ENCODE data around the gene CIITA.
A peak's percentile ranks its signal among the peaks of the same experiment; 100 is the strongest.
"Not testable (repeated sequence)": the region's sequence is repeated elsewhere in the genome, so short reads cannot be mapped to it uniquely, and the experiment has no call there.

Gene CIITA, protein sequence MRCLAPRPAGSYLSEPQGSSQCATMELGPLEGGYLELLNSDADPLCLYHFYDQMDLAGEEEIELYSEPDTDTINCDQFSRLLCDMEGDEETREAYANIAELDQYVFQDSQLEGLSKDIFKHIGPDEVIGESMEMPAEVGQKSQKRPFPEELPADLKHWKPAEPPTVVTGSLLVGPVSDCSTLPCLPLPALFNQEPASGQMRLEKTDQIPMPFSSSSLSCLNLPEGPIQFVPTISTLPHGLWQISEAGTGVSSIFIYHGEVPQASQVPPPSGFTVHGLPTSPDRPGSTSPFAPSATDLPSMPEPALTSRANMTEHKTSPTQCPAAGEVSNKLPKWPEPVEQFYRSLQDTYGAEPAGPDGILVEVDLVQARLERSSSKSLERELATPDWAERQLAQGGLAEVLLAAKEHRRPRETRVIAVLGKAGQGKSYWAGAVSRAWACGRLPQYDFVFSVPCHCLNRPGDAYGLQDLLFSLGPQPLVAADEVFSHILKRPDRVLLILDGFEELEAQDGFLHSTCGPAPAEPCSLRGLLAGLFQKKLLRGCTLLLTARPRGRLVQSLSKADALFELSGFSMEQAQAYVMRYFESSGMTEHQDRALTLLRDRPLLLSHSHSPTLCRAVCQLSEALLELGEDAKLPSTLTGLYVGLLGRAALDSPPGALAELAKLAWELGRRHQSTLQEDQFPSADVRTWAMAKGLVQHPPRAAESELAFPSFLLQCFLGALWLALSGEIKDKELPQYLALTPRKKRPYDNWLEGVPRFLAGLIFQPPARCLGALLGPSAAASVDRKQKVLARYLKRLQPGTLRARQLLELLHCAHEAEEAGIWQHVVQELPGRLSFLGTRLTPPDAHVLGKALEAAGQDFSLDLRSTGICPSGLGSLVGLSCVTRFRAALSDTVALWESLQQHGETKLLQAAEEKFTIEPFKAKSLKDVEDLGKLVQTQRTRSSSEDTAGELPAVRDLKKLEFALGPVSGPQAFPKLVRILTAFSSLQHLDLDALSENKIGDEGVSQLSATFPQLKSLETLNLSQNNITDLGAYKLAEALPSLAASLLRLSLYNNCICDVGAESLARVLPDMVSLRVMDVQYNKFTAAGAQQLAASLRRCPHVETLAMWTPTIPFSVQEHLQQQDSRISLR

DNA sequence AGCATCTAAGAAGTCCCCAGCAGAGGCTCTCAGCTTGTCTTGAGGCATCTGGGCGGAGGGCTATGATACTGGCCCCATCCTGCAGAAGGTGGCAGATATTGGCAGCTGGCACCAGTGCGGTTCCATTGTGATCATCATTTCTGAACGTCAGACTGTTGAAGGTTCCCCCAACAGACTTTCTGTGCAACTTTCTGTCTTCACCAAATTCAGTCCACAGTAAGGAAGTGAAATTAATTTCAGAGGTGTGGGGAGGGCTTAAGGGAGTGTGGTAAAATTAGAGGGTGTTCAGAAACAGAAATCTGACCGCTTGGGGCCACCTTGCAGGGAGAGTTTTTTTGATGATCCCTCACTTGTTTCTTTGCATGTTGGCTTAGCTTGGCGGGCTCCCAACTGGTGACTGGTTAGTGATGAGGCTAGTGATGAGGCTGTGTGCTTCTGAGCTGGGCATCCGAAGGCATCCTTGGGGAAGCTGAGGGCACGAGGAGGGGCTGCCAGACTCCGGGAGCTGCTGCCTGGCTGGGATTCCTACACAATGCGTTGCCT, at the start of gene CIITA:
Gene CIITA (plus strand): TSS at position 404 of the 543 bp plus-strand sequence. CDS start 129 bp downstream, at position 533.
- Mint-ChIP-seq H3K27ac (peak within 1 kb of the TSS; percentile 76), H3K4me3 (peak within 1 kb of the TSS; percentile 84), H3K4me1 (ENCODE audit: low read depth) (peaks cover 78% of the 10 kb centered on the region), H3K27me3 (peaks cover 79% of the 10 kb centered on the region), H3K9me3 (no peaks in the 10 kb centered on the region), H3K36me3 (ENCODE audit: low read depth) (no peaks in the 10 kb centered on the region)

DNA sequence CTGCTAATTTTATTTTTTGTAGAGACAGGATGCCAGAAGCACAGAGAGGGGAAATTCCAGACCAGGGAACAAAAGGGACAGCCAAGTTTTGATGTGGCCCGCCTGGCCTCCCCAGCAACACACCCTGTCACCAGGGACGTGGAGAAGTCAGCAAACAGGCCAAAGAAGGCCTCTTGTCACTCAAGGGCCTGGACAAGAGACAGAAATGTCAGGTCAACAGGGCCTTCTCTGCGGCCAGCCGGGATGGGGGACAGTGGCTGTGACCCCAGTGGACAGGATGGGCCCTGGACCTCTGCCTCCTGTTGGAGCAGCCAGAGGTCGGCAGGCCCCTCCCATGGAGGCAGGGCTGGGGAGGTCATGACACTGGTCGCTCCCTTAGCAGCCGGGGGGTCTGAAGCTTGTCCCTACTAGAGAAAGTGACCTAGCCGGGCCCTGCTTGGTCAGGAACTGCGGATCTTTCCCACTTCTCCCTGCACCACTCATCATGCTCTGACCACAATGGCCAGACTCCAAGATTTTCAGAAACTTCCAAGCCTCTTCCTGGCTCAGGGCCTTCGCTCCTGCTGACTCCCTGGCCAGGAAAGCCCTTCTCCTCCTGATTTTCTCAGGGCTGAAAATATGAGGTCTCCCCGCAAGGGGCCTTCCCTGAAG, 49.2 kb upstream of the CIITA start:
- no peak overlapping the region for H3K4me3 Mint-ChIP-seq
- H3K27ac Mint-ChIP-seq: no peak overlapping the region
- H3K27me3 Mint-ChIP-seq: peaks cover 3% of the 10 kb centered on the region
- peaks cover 3% of the 10 kb centered on the region for H3K4me1 Mint-ChIP-seq (ENCODE audit: low read depth)
- H3K36me3 Mint-ChIP-seq (ENCODE audit: low read depth): no peaks in the 10 kb centered on the region
- no peaks in the 10 kb centered on the region for H3K9me3 Mint-ChIP-seq

DNA sequence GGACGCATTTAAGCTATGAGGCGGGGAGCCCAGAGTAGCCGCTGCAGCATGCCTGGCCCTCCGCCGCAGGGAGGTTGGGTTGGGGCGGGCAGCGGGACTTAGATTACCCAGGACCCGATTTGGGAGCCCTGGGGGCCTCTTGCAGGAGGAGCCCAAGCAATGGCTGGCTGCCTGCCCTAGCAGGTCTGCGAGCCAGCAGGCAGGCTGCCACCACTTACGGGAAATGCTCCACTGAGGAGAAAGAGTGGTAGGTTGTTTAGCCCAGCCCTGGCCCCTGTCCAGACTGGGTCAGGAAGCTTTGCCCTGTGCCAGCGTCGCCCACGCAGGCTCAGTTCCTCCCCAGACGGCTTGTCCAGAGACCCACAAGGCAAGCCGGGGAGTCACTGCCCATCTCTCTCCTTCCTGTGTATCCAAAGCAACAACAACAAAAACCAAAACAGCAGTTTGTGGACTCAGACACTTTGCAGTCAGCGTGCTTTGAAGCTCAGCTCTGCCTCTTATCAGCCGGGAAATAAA, 48.1 kb upstream of the CIITA start:
- Mint-ChIP-seq H3K27me3 (peaks cover 3% of the 10 kb centered on the region), H3K4me3 (no peak overlapping the region), H3K36me3 (ENCODE audit: low read depth) (no peaks in the 10 kb centered on the region), H3K27ac (no peak overlapping the region), H3K4me1 (ENCODE audit: low read depth) (peaks cover 3% of the 10 kb centered on the region), H3K9me3 (no peaks in the 10 kb centered on the region)

DNA sequence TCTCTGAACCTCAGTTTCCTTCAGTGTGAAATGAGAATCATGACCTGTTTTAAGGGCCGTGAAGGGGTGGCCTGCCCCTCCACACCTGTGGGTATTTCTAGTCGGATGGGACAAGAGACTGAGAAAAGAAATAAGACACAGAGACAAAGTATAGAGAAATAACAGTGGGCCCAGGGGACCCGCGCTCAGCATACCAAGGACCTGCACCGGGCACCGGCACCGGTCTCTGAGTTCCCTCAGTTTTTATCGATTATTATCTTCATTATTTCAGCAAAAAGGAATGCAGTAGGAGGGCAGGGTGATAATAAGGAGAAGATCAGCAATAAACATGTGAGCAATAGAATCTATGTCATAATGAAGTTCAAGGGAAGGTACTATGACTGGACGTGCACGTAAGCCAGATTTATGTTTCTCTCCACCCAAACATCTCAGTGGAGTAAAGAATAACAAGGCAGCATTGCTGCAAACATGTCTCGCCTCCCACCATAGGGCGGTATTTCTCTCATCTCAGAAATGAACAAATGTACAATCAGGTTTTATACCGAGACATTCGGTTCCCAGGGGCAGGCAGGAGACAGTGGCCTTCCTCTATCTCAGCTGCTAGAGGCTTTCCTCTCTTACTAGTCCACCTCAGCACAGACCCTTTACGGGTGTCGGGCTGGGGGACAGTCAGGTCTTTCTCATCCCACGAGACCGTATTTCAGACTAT, 47.5 kb upstream of the CIITA start:
- not testable (repeated sequence) for H3K27ac Mint-ChIP-seq; H3K4me3 Mint-ChIP-seq; H3K36me3 Mint-ChIP-seq (ENCODE audit: low read depth); H3K4me1 Mint-ChIP-seq (ENCODE audit: low read depth); H3K9me3 Mint-ChIP-seq; H3K27me3 Mint-ChIP-seq

DNA sequence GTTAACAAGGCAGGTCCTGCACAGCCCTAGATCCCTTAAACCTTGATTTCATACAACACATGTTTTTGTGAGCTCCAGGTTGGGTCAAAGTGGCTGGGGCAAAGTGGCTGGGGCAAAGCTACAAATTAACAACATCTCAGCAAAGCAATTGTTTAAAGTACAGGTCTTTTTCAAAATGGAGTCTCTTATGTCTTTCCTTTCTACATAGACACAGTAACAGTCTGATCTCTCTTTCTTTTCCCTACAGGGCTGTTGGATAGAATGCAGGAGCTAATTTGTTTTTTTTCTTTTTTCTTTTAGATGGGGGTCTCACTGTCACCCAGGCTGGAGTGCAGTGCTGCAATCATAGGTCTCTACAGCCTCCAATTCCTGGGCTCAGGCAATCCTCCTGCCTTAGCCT, 46.8 kb upstream of the CIITA start:
- H3K27ac Mint-ChIP-seq: not testable (repeated sequence)

DNA sequence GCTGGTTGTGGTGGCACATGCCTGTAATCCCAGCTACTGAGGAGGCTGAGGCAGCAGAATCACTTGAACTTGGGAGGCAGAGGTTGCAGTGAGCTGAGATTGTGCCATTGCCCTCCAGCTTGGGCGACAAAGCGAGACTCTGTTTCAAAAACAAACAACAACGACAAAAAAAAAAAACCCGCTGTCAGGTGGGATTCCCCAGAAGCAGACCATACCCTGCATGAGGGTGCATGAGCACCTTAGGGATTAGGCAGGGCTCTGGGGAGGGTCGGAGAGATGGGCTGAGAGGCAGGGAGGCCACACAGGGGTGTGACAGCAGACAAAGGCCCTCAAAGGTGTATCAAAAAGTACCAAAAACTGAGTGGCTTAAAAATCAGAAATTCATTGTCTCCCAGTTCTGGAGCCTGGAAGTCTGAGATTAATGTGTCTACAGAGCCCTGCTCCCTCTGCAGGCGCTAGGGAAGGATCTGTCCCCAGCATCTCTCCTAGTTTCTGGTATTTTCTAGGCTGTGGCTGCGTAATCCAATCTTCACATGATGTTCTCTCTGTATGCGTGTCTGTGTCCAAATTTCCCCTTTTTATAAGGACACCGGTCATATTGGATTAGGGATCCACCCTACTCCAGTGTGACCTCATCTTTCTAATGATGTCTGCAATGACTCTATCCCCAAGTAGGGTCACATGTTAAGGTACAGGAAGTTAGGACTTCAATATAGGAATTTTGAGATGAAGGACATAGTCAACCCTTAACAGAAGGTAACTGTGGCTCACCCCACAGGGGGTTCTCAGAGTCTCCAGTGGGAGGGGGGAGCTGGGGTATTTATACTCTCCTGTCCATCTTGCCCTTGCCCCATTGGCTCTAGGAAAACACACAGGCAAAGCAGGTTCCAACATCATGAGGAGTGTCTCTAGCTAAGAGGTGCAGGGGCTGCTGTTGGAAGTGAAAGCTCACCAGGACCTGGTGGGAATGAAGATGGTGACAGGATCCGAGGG, 44.8 kb upstream of the CIITA start:
- Mint-ChIP-seq H3K27me3 (peaks cover 9% of the 10 kb centered on the region), H3K27ac (no peak overlapping the region), H3K4me1 (ENCODE audit: low read depth) (peaks cover 19% of the 10 kb centered on the region), H3K36me3 (ENCODE audit: low read depth) (no peaks in the 10 kb centered on the region), H3K9me3 (no peaks in the 10 kb centered on the region), H3K4me3 (no peak overlapping the region)

More for the DNA sequence above, 46.8 kb upstream of the CIITA start:
- H3K36me3 Mint-ChIP-seq (ENCODE audit: low read depth); H3K4me1 Mint-ChIP-seq (ENCODE audit: low read depth); H3K9me3 Mint-ChIP-seq; H3K4me3 Mint-ChIP-seq; H3K27me3 Mint-ChIP-seq: not testable (repeated sequence)

DNA sequence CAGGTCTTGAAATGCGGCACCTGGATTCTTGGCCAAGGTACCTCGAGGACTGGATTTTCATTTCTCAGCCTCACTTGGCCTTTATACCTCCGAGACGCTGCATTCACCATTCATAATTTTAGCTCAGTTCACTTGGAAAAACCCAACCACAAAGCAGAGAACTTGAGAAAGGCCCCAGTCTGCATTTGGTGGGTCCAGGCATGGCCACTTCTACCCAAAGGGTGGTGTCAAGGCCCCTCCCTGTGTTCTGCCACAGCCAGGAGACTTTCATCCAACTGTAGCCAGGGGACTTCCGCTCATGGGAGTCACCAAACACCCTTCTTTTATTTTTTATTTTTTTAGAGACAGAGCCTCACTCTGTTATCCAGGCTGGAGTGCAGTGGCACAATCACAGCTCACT, 43.7 kb upstream of the CIITA start:
- no peaks in the 10 kb centered on the region for H3K36me3 Mint-ChIP-seq (ENCODE audit: low read depth)
- peaks cover 9% of the 10 kb centered on the region for H3K27me3 Mint-ChIP-seq
- H3K9me3 Mint-ChIP-seq: no peaks in the 10 kb centered on the region
- no peak overlapping the region for H3K4me3 Mint-ChIP-seq
- no peak overlapping the region for H3K27ac Mint-ChIP-seq
- H3K4me1 Mint-ChIP-seq (ENCODE audit: low read depth): peaks cover 19% of the 10 kb centered on the region

DNA sequence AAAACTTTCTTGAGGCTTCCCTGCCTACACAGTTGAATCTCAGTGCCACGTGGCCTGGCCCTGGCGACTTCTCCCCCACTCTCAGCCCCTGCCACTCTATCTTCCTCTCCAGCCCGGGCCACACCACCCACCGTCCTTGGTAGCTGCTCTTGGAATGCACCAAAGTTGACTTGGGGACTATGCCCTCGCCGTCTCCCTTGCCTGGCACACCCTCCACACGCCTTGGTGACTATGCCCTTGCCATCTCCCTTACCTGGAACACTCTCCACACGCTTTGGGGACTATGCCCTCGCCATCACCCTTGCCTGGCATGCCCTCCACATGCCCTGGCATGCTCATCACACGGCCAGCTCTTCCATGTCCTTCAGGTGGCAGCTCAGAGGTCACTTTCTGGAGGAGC, 42.9 kb upstream of the CIITA start:
- Mint-ChIP-seq H3K27ac (peak overlapping the region; percentile 42), H3K4me3 (no peak overlapping the region), H3K27me3 (peaks cover 9% of the 10 kb centered on the region), H3K36me3 (ENCODE audit: low read depth) (no peaks in the 10 kb centered on the region), H3K4me1 (ENCODE audit: low read depth) (peaks cover 17% of the 10 kb centered on the region), H3K9me3 (no peaks in the 10 kb centered on the region)

DNA sequence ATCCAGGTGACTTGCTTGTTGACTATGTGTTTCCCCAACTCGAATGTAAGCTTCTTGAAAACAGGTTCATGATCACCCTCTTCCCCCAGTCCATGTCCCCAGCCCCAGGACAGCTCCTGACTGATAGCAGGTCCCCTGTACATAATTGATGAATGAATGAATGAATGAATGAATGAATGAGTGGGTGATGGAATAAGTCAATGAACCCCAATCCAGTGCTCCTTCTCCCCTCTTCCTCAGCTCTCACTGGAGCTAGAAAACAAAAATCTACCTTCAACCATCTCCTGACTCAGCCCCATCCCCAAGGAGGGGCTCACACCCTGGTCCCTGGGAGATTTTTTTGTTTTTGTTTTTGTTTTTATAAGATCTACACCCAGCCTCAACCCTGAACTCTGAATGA, 42.2 kb upstream of the CIITA start:
- Mint-ChIP-seq H3K27me3 (peaks cover 6% of the 10 kb centered on the region), H3K9me3 (no peaks in the 10 kb centered on the region), H3K27ac (no peak overlapping the region), H3K4me1 (ENCODE audit: low read depth) (peaks cover 17% of the 10 kb centered on the region), H3K4me3 (no peak overlapping the region), H3K36me3 (ENCODE audit: low read depth) (no peaks in the 10 kb centered on the region)

DNA sequence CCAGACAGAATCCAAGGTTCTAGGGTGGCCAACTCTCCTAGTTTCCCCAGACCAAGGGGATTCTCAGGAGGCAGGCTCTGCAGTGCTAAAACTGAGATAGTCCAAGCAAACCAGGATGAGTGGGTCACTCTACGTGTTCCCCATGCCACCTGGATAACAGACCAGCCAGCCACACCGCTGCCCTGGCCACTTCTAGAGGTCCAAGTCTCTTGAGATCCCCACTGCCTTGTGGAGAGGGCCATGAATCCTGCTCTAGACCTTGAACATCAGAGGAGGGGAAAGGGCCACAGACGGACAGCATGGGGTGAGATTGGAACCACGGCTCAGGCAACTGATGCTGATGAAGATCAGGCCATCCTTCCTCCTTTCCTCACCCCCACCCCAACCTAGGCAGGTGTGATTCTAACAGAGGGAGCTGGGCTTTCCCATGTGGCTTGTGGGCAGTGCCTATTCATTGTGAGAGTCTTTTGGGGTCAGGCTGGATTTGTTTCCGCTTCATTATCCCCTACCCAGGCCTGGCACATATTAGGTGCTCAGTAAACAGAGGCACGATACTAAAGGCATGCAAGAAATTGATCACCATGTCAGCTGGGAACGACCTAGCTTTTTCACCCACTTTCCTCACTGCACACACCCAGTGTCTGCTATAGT, 41.6 kb upstream of the CIITA start:
- no peak overlapping the region for H3K27ac Mint-ChIP-seq
- no peak overlapping the region for H3K4me3 Mint-ChIP-seq

DNA sequence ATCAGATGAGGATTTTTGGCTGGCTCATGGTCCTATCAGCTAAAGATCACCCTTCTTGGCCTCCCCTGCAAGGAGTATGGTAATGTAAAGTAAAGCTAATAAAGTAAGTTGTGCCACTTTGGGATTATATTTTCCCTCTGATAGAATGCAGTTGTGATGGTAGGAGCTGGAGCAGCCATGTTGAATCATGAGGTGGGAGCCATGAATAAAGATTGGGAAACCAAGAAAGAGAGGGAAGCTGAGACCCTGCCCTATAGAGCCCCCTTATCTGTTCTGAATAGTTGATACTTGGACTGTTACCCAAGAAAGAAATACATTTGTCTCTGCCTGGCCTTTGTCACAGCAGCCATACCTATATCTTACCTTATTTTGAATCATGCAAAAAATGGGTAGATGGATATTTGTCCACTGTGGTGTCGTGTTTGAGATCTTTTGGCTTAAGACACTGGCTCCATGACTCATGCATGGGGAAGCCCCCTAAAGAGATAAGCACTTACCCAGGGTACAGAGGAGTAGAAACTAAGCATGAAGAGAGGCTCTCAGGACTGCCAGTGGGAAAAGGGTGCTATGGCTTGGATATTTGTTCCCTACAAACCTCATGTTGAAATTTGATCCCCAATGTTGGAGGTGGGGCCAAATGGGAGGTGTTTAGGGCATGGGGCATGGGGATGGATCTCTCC, 40.7 kb upstream of the CIITA start:
- H3K4me3 Mint-ChIP-seq: no peak overlapping the region
- H3K27ac Mint-ChIP-seq: no peak overlapping the region
- peaks cover 17% of the 10 kb centered on the region for H3K4me1 Mint-ChIP-seq (ENCODE audit: low read depth)
- no peaks in the 10 kb centered on the region for H3K9me3 Mint-ChIP-seq
- H3K27me3 Mint-ChIP-seq: peaks cover 6% of the 10 kb centered on the region
- H3K36me3 Mint-ChIP-seq (ENCODE audit: low read depth): no peaks in the 10 kb centered on the region

More for the DNA sequence above, 41.6 kb upstream of the CIITA start:
- Mint-ChIP-seq H3K27me3 (peaks cover 6% of the 10 kb centered on the region), H3K4me1 (ENCODE audit: low read depth) (peaks cover 17% of the 10 kb centered on the region), H3K36me3 (ENCODE audit: low read depth) (no peaks in the 10 kb centered on the region), H3K9me3 (no peaks in the 10 kb centered on the region)

DNA sequence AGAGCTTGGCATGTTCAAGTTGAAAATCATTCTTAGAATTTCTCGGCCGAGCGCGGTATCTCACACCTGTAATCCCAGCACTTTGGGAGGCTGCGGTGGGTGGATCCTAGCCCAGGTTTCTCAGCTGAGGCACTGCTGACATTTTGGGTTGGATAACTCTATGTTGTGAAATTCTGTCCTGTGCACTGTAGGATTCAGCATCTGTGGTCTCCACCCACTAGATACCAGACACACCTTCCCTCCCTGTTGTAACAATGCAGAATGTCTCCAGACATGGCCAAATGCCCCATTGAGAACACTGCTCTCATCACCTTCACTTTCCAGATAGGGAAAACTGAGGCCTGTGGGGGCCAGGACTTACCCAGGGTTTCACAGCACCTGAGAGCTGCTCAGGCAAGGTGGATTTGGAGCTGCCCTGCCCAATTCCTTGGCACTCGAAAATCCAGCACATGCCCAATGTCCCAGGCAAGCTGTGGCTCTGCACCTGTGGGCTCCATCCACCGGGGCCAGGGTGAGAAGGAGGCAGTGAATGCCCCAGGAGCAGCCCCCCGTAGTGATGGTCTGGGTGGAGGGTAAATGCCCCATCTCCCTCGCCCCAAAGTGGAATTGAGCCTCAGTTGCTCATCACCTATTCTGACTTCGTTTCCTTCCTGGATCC, 38.3 kb upstream of the CIITA start:
- Mint-ChIP-seq H3K4me3 (no peak overlapping the region), H3K27ac (no peak overlapping the region), H3K36me3 (ENCODE audit: low read depth) (no peaks in the 10 kb centered on the region), H3K27me3 (peaks cover 6% of the 10 kb centered on the region), H3K9me3 (no peaks in the 10 kb centered on the region), H3K4me1 (ENCODE audit: low read depth) (peaks cover 20% of the 10 kb centered on the region)

Data from stimulated activated naive CD8-positive, alpha-beta T cell treated with anti-CD3 and anti-CD28 coated beads, Interleukin-15, Interleukin-2, amounts not matched to agents 100 ng/mL and 50 ng/mL, for 24 hours (primary cell).